Measurements from ENCODE around the gene THTPA.
A peak's percentile ranks its signal among the peaks of the same experiment; 100 is the strongest.

DNA sequence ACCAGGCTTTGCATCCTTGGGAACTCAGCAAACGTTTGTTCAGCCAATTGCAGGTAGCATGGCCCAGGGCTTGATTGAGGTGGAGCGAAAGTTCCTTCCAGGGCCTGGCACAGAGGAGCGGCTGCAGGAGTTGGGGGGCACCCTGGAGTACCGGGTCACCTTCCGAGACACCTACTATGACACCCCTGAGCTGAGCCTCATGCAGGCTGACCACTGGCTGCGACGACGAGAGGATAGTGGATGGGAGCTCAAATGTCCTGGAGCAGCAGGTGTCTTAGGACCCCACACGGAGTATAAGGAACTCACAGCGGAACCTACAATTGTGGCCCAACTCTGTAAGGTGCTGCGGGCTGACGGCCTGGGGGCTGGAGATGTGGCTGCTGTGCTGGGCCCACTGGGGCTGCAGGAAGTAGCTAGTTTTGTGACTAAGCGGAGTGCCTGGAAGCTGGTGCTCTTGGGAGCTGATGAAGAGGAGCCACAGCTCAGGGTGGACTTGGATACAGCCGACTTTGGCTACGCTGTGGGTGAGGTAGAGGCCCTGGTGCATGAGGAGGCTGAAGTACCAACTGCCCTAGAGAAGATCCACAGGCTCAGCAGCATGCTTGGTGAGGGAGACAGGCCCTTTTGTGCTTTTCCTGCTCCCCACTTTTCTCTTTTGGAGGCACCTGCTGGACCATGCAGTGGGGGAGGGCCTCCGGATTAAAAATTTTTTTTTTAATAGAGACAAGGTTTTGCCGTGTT, 799 bp downstream of the THTPA start:
- no peak; the same call in 1 of the 2 replicates for TF ChIP-seq POLR2A (IDR thresholded peaks at IDR 0.05; ENCODE audit: low read depth, low read length)
- TF ChIP-seq POLR2AphosphoS5 (IDR thresholded peaks at IDR 0.05; ENCODE audit: low read depth, low read length), result peak; percentile 55; the same call in 1 of the 2 replicates
- TF ChIP-seq TAF1 (IDR thresholded peaks at IDR 0.05; ENCODE audit: borderline replicate concordance, low read depth, low read length), result no peak
